HG02973 (cell line): ENCODE results near the gene CA10.

Experiments
- ATAC-seq: cut with Tn5 transposase; IDR thresholded peaks from one replicate; pipeline ENCODE4 v1.9.1; 2021; ENCODE audit warnings: moderate library complexity; ENCODE audit not compliant: unreplicated experiment

CA10 gene

DNA sequence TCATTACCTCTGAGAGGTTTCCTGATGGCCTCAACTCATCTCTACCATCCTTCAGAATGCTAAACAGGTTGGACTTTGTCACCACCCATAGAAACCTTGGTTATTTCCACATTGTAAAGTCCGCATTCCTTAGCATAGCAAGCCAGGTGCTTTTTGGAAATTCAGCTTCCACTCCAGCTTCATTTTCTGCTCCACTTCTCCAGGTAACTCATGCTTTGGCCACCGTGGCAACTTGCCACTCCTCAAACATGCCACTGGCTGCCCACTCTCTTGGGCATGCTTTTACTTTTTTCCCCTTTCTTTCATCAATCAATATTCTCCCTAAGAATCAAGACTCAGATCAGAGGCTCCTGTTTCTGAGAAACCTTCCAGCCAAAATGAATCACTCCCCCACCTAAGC lies 203.3 kb downstream of the CA10 start:
- no peak for ATAC-seq

- ATAC-seq: no peak
Observed at GRCh38 chr17:51954232-51954765, 204.2 kb downstream of the CA10 start.

DNA sequence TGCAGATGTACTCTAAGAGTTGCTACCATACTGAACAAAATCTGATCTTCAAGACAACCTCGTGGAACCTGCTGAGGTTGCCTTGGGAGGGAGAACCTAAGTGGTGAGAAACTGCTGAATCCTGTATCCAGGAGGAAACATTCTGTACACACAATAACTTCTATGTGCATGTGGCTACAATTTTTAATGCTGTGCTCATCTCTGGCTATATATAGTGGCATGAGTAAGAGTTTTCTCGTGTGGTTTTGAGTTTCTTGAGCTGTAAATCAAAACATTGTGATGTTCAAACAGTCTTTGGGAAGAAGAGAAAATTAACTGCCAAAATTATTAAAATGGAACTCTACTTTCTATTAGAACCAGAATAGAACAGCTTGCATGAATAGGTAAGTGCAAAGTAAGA lies 206.8 kb downstream of the CA10 start:
- ATAC-seq: no peak

DNA sequence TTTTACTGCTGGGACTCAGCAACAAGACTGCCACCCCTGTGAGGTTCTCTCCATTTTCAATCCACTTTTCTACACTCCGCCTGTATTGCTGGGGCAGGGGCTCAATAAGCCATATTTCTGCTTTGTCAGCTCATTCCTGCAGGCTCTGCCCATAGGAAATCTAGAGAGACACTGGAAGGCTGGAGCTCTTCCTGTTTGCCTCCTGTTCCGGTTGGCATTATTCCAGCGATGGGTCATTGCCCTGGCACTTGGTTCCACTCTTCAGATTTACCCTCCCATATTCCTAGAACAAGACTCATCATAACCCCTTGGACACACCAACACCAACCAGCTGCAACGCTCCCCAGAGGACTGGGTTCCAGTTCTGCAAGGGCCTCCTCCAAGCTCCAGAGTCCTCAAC lies 210.4 kb downstream of the CA10 start:
- ATAC-seq: no peak

DNA sequence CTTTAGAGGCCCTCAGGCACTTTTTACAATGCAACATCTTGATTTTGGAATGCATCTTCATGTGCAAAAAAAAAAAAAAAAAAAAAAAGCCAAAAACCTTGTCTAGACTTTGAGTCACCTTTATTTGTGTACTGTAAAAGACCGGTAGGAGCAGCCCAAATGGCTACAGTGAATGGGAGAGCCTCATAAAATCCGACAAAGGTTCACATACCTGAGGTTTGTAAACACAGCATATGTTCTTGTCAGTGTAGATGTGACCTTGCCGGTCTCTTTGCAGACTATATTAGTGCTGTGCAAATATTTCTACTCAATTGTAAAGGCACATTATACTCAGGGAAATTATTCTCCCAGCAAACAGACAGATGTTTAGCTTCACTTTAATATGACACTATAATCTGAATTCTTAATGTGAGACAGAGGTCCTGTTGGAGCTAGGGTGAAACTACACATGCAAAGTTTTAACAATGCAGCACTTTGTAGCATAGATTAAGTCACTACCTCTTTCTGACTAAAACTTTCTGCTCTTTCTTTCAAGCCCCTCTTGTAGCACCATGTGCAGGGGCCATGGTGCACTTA lies 211.3 kb downstream of the CA10 start:
- no peak for ATAC-seq

- ATAC-seq: no peak
Observed at GRCh38 chr17:51946311-51946710, 212.2 kb downstream of the CA10 start.

GRCh38 chr17:51941272-51941671 lies 217.2 kb downstream of the CA10 start:
- no peak for ATAC-seq

GRCh38 chr17:51937264-51937663 lies 221.2 kb downstream of the CA10 start:
- no peak for ATAC-seq

GRCh38 chr17:51935477-51935876 lies 223.0 kb downstream of the CA10 start:
- no peak for ATAC-seq

GRCh38 chr17:51933647-51934046 lies 224.9 kb downstream of the CA10 start:
- ATAC-seq: no peak

DNA sequence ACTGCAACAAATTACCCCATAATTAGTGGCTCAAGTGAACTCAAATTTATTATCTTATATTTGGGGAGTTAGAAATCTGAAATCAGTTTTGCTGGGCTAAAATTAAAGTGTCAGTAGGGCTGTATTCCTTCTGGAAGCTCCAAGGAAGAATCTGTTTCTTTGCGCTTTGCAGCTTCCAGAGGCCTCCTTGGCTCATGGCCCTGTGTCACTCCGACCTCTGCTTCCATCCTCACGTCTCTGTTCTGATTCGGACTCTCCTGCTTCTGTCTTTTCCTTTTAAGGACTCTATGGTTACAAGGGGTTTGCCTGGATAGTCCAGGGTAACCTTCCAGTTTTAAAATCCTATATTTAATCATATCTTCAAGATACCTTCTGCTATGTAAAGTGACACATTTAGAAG lies 232.1 kb downstream of the CA10 start:
- no peak for ATAC-seq

GRCh38 chr17:51921500-51921899 lies 237.0 kb downstream of the CA10 start:
- no peak for ATAC-seq

DNA sequence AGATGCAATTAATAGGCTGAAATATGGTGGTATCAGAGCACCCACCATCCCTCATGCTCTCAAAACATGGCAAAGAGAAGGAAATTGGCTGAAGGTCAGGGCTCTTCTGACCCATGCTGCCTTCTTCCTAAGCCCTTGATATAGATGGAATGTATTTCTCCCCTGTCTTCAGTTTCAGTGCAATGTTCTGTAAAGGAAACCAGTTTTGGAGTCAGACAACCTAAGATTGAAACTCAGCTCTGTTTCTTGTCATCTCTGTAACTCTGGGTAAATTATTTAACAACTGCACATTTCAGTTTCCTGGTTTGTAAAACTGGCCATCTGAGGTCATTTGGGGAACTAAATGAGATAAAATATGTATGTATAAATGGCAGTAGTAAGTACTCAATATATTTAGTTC lies 243.9 kb downstream of the CA10 start:
- peak; percentile 85 for ATAC-seq

DNA sequence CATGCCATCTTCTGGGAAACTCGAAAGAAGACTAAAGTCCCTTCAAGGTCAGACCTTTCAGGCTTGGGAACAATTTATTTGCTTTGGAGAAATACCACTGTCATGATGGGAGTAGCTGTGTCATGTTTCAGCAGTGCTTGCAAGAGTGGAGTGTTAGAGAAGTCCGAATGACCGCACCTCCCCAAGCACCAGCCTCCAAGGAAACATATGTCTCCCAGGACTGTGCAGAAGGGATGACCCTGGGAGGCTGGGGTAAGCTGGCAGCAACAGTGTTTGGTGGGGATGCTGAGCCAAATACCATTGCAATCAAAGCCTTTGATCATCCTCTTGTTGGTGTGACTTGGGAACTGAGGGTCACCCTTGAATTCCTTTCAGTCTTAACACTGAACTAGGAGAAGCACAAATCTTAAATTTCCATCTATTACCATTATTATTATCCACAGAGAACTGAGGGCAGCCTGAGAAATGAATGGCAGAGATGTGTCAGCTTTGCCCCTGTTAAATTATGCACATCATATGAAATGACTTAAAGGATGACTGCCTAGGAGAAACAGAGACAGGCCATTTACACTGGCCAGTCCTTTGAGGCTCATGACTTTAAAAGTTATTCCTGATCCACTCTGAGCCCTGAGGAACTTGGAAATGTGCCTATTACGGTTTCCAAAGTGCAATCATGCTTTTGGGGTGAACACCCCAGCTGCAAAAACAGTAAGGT lies 244.9 kb downstream of the CA10 start:
- no peak for ATAC-seq

DNA sequence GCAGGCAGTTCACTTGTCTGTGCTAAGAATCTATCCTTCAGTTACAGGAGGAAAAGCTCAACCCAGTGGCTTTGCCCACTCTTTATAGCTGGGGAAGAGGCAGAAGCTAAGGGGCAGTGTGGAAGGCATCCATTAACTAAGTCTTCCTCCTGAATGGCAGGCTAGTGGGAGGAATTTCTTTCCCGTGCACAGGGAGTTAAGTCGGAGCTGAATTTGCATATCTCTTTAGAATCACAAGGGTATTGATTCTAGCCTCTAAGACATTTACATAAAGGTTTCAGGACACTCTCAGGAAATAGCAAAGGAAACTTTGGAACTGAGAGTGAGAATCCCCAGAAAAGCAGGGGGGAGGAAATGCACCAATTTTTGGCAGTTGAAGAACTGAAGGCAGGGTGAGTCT lies 245.6 kb downstream of the CA10 start:
- ATAC-seq: no peak

DNA sequence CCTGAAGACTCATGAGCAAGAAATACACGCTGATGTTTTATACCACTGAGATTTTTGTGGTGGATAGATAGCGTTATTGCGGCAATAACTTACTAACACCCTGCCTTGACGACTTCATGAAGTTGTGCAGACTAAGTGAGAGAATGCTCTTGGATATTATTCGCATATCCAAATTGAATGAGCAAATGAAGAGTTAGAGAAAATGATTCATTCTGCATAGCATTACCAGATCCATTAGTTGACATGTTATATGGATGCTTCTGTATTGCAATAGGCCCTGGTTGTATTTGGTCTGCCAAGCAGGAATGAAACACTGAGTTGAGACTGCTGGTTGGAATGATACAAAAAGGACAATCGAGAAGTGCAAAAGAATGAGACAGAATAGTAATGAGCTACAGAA lies 247.3 kb downstream of the CA10 start:
- no peak for ATAC-seq

GRCh38 chr17:51909971-51910370 lies 248.5 kb downstream of the CA10 start:
- ATAC-seq: no peak

- peak; percentile 61 for ATAC-seq
Observed at GRCh38 chr17:51908841-51909537, 249.5 kb downstream of the CA10 start.

DNA sequence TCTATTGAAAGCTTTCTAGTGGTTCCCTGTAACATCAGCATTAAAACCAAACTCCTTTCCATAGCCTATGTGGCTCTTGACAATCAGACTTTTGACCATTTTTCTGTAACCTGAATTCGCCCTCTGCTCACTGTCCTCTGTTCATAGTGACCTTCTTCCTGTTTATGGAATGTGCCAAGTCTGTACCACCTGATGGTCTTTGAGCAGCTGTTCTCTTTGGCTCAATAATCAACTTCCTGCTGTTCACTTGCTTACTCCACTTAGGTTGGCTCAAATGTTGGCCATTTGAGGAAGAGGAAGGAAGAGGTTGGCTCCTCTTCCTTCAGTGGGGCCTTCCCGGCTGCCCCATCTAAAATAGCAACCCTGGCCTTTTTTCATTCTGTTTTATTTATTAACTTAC lies 251.5 kb downstream of the CA10 start:
- ATAC-seq: no peak

DNA sequence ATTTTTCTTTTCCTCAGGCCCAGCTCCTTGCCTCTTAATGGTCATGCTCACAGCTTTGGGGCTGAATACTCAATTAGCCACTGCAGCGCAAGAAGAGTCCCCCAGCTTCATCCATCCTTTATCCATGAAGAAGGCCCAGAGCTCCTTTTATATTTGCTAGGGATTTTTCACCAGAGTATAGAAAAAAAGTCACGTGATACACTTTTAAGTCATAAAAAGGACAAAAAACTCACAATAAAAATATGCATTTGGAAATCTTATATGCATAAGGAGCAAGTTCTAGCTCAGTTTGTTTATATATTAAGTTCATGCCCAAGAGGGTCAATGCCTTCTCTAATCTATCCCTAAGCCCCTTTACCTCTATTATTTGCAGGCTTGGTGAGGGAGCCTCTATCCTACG lies 254.1 kb downstream of the CA10 start:
- ATAC-seq: no peak

- ATAC-seq: no peak
Observed at GRCh38 chr17:51901242-51901641, 257.3 kb downstream of the CA10 start.

GRCh38 chr17:51891936-51892335 lies 266.6 kb downstream of the CA10 start:
- ATAC-seq: no peak
